HL-60 (cell line): ENCODE measurements around the gene PALLD.

Experiments used
- CTCF ChIP-seq: IDR thresholded peaks from one replicate; pipeline ENCODE4 v1.5.1; 2011; ENCODE audit warnings: low read length, control low read depth, inconsistent platforms; ENCODE audit not compliant: insufficient read depth
- GABPA ChIP-seq: IDR thresholded peaks from 2 replicates; pipeline ENCODE4 v1.6.1; 2012; ENCODE audit warnings: low read depth
- POLR2AphosphoS5 ChIP-seq: IDR thresholded peaks from 2 replicates; pipeline ENCODE4 v1.6.1; 2012; ENCODE audit warnings: low read depth

GRCh38 chr4:168504526-168504925, 7.7 kb downstream of the PALLD start:
- no peak for TF ChIP-seq CTCF
- no peak for TF ChIP-seq POLR2AphosphoS5
- TF ChIP-seq GABPA, result no peak
